ENCODE data around the gene LAMA2.

DNA sequence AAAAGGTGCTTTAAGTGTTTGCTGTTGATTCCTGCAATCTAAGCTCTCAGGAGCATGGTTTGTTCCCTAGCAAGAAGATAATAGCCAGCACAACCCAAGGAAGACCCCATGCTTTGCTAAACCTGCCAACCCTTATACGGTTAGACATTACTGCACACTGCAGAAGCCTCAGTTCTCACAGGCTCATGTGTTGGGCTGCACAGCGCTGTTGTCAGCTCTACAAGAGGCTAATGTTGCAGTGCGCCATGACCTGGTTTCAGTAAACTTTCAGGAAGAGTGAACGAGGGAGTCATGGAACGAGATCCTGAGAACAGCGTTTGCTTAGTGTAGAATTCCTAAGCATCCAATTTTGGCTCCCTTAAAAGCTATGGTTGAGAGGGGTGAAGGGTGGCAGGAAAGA lies 608.5 kb downstream of the LAMA2 start:
- TF ChIP-seq, protein P1, sequence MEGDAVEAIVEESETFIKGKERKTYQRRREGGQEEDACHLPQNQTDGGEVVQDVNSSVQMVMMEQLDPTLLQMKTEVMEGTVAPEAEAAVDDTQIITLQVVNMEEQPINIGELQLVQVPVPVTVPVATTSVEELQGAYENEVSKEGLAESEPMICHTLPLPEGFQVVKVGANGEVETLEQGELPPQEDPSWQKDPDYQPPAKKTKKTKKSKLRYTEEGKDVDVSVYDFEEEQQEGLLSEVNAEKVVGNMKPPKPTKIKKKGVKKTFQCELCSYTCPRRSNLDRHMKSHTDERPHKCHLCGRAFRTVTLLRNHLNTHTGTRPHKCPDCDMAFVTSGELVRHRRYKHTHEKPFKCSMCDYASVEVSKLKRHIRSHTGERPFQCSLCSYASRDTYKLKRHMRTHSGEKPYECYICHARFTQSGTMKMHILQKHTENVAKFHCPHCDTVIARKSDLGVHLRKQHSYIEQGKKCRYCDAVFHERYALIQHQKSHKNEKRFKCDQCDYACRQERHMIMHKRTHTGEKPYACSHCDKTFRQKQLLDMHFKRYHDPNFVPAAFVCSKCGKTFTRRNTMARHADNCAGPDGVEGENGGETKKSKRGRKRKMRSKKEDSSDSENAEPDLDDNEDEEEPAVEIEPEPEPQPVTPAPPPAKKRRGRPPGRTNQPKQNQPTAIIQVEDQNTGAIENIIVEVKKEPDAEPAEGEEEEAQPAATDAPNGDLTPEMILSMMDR (IDR thresholded peaks at IDR 0.05; ENCODE audit: insufficient read depth, low read depth, low read length) = no peak
- TF ChIP-seq EZH2 (IDR thresholded peaks at IDR 0.05; ENCODE audit: insufficient read depth, low read length) = no peak
